HG02852 (cell line): ENCODE results near the gene ARR3.
"Not testable (repeated sequence)": the region's sequence is repeated elsewhere in the genome, so short reads cannot be mapped to it uniquely, and the experiment has no call there.

Experiments
- ATAC-seq: cut with Tn5 transposase; IDR thresholded peaks from one replicate; pipeline ENCODE4 v1.9.1; 2021; ENCODE audit warnings: mild to moderate bottlenecking, moderate library complexity; ENCODE audit not compliant: unreplicated experiment

The ARR3 gene

DNA sequence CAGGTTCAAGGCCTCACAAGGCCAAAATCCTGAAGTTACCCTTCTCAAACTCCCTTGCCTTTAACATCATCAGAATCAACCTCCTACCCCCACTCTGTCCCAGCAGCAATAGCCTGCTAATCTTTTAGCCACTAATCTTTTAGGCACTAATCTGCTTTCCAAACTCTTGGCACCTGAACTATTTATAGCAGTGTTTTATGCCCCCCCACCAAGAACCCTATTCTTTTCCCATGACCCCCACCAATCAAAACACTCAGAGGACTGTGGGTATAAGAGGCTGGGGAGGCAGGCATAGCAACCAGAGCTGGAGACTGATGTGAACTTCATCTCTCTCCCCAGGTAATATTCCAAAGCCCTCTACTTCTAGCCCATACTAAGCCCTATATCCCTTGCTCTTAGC lies at the start of gene ARR3:
Gene ARR3 (plus strand): TSS at position 301 of the 400 bp plus-strand sequence. CDS start 1,052 bp downstream, outside the sequence.
- ATAC-seq, result no peak

DNA sequence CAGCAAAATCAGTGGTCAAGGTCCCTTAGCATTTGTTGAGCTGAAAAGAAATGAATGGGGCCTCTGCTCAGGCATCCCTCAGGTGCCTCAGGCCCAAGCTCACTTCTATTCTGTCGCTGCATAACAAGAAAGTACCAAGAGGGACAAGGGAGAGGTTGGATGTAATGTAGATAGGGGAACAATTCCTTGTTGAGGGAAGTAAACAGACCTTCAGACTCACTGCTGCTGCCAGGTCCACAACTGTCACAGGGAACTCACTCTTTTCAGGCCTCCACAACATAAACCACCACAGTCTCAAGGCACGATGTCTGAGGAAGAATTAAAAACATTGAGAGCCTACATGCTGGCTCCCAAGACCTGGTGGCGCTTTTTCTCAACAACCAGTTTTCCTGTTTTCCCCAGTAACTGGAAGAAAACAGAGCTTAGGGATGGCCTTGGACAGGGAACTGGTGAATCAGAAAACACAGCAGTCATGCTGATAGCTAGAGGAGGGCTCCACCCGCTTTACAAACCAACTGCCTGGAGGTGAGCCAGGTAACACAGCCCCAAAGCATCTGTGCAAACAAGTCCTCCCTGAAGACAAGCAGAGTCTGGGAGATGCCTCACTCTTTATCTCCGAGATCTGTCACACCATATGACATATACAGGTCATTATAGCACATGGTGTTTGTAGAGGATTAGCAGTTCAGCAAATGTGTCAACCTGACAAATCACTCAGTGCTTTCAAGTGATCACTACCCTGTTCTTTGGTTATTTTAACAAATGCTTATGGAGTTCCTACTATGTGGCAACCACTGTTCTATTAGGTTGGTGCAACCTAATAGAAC lies 48.0 kb upstream of the ARR3 start:
- no peak for ATAC-seq

DNA sequence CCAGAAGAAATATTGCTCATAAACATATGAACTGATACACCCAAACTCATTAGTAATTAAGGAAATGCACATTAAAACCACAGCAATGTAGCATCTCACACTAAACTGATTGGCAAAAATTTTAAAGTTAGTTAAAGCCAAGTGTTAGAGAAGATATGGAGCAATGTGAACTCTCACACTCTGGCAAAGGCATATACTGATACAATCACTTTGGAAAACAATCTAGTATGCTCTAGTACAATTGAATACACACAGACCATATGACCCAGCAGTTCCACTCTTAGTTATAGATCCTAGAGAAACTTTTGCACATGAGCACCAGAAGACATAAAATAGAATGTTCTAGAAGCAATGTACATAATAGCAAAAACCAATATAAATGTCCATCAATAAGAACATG lies 42.1 kb upstream of the ARR3 start:
- no peak for ATAC-seq

DNA sequence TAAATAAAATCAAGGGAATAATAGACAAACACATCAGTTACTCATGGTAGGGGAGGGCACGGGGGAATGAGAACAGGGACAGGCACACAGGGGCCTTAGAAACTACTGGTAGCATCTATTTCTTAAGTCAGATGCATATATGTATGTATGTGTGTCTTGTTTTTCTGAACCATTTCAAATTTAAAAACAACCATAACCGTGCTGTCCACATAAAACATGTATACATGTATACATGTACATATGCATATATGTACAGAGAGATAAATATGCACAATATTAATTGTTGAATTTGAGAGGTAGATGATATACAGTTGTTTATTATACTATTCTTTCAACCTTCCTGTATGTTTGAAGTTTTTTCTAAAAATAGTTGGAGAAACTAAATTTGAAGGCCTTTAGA lies 41.4 kb upstream of the ARR3 start:
- ATAC-seq, result no peak

DNA sequence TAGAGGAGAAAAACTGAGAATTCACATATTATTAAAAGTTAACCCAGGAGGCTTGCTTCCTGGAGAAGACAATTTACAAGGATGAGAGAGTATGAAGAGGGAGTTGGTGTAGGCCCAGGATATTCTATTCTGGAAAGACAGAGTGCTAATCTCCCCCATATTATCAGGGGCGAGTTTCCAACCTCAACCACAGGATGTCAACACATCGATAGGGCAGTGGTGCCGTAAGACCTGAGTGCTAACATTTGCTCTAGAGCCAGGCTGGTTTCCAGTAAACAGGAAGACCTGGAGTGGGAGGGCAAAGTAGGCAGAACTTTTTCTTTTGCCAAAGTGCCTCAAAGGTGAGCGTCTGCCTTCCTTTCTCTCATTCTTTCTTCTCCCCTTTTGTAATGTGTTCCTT lies 36.5 kb upstream of the ARR3 start:
- no peak for ATAC-seq

DNA sequence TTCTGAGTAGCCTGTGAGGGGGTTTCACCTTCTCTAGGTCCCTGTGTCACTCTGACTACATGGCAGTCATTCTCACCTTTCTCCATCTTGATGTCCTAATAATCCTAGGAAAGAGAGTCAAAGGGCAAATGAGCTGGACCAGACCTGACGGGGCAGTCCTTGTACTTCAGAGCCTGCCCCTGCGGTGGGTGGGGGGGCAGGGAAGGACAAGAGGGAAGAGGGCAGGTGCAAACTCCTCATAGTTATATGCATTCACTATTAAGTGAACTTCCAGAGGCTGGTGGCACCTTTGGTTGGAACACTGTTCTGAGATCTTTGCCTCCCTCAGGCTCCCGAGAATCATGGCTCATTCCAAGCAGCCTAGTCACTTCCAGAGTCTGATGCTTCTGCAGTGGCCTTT lies 33.8 kb upstream of the ARR3 start, which contains the start of gene AWAT1:
Gene AWAT1 (plus strand): TSS at position 301 of the 400 bp plus-strand sequence. CDS start 41 bp downstream, at position 342.
- no peak for ATAC-seq

DNA sequence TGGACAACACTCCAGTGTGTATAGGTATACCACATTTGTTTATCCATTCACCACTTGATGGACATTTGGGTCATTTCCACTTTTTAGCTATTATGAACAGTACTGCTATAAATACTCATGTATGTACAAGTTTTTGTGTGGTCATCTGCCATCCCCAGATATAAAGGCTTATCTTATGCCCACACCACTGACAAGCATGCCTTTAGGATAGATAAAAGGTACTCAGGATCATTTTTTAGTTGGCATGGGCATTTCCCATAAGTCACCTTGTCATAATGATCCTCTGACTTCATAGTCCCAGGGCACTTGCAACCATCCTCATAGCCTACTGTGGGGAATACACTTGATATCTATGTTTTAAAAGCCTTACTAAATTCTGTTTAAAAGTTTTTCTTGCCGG lies 27.4 kb upstream of the ARR3 start:
- no peak for ATAC-seq

DNA sequence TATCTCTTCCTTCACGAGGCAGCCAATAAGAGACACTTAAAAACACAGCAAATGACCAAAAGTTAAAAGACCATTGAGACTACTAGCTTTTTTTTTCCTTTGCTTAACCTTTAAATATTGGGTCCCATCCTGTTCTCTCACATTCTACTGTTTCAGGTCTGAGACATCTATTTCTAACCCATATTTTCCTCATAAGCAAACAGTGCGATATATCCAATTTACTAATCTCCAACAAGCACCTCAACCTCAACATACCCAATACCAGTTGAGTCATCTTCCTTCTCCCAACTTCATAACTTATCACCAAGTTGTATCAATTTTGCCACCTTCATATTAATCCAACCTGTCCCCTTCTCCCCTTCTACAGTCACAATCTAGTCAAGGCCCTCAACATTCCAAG lies 26.6 kb upstream of the ARR3 start:
- no peak for ATAC-seq

DNA sequence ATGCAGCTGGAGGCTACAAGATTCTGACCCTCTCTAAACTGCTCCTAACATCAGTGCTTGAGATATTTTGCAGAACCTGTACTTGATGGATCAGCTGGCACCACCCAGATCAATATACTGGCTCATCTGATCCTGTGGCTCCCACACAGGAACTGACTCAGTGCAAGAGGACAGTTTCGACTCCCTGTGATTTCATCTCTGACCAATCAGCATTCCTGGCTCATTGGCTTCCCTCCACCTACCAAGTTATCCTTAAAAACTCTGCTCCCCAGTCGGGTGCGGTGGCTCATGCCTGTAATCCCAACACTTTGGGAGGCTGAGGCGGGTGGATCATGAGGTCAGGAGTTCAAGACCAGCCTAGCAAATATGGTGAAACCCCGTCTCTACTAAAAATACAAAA lies 24.5 kb upstream of the ARR3 start:
- not testable (repeated sequence) for ATAC-seq

DNA sequence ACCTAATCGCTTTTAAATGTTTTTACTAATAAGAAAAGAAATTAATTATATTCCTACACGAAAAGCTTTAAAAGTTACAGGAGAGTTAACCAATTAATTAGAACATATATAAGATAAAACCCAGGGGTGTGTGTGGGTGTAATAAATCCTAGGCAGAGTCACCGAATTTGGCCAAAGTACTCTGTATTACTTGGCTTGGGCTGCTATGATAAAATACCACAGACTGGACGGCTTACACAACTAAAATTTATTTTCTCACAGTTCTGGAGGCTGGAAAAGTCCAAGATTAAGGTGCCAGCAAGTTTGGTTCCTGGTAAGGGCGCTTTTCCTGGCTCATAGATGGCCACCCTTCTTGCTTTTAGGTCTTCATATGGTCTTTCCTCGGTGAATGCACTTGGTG lies 23.3 kb upstream of the ARR3 start:
- ATAC-seq, result no peak

DNA sequence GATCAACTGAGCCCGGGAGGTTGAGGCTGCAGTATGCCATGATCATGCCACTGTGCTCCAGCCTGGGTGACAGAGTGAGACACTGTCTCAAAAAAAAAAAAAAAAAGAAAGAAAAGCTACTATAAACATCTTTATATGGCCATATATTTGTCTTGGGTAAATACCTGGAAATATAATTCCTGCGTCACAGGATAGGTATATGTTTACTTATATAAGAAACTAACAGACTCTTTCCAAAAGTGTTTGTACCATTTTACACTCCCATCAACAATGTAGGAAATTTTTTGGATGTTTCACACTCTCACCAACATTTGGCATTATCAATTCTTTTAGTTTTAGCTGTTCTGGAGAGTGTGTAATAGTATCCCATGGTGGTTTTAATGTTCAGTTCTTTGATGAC lies 20.9 kb upstream of the ARR3 start:
- no peak for ATAC-seq

DNA sequence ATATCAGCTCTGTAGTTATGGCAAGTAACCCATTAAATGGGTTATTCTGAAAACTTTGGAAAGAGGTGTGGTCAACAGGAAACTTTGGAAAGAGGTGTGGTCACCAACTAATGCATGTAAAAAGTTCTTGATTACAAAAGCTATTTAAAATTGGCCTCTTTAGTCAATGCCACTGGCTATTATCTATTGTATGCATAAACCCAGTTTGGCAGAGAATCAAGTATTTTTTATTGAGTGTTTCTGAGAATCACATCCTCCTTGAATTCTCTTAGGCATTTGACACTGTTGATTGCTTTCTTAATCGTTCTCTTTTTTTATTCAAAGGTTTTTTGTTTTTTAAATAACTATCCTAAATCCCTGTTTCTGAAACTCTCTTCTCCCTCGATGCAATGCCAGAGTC lies 15.6 kb upstream of the ARR3 start:
- no peak for ATAC-seq

DNA sequence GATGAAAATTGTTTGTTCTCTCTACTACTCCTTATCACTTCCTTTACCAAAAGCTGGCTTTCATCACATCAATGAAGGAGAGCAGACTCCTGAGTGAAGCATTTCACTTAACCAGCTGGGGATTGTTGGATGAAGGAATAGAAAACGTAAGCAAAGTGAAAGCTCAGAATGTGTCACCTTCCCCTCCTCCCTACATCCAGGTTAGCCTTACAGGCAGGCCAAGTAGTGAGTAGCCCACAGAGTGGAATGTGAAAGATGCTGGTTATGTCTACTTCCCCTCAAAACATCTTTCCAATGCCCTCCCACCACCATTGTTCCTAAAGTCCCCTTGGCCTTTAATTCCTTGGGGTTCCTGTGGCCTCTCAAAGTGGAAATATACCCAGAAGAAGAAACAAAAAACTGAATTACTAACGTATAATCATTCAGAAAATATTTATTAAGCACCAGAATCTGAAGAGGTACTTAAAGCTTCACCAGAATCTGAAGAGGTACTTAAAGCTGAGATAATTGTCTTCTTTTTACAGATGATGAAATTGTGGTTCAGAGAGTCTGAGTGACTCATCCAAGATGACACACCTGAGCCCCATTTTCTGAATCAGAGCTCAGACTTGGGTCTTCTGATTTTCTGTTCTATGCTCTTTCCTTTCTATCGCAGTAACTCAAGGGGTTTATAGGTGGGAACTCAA lies 14.6 kb upstream of the ARR3 start:
- no peak for ATAC-seq

DNA sequence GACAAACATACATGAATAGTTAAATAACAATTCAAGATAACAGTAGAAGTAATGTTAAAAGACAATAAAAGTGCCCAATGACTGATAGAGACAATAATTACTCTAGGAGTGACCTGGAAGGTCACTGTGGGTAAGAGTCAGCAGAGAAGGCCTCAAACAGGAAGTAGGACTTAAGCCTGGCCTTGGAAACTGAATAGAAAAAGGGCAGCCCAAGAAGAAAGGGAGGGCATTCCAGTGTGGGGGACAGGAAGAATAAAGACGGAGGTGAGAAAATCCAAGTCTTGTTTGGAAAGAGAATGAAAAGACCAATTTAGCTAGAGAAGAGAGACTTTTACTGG lies 14.1 kb upstream of the ARR3 start:
- ATAC-seq, result no peak

DNA sequence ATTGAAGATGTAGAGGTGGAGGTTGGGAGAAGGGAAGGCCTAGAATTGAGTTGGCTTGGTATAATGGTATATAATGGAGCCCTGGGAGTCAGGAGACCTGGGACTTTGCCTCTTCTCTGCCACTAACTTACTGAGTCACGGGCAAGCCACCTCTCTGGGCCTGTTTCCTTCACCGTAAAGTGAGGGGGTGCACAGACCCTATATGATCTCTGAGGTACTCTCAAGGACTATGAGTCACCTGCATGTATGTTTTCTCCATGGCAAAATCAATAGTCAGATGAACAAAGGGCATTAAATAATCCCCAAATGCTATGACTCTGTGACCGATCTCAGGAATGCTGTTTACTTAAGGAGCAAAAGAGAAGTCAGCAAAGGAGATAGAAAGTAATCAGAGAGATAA lies 13.2 kb upstream of the ARR3 start:
- ATAC-seq, result no peak

DNA sequence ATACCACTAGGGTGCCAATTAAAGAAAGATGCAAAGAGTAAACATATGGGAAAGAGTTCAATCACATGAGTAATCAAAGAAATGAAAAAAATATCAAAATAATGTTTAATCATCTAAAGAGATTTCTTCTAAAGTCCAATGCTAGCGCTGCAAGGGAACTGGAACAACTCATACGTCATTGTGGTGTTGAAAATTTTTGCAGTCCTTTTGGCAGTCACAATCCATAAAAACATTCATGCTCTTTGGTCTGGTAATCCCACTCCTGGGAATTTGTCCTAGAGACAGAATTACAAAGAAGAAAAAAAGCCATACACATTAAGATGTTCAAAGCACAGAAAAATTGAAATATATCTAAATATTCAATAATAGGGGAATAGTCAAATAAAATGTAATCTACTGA lies 12.7 kb upstream of the ARR3 start:
- no peak for ATAC-seq

DNA sequence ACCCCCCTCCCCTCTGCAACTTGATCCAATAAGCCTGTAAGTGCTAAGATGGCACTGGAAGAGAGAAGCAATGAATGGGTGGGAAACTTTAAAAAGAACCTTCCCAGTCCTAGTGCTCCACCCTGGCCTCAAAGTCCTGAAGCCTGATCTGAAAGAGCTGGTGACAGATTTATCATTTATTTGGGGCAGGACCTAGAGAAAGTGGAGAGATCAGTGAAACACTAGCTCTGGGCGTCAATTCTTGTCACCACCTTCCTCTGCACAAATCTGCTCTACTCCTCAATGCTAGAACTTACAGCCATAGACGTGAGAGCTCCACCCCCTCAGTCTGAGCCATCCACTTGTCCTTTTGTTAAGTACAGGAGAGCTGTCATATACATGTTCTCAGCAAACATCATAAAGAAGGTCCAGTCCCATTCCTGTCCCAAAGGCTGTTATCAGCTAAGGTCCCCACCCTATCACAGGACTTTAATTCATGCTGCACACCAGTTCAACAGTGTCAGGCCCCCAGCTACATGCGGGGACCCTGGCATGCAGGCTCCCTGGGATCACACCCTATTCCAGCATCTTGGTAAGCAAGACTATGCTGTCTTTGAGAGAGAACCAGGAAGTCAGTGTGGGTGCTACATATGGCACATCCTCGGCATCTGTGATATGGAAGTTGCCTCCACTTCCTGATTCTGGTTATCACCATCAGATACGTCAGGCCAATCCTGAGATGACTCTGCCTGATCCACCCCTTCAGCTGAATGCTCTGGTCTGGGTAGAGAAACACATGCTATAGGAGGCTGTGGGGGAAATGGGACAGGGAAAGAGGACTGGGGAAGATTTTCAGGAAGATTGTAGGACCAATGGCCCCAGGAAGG lies 10.5 kb upstream of the ARR3 start:
- no peak for ATAC-seq

DNA sequence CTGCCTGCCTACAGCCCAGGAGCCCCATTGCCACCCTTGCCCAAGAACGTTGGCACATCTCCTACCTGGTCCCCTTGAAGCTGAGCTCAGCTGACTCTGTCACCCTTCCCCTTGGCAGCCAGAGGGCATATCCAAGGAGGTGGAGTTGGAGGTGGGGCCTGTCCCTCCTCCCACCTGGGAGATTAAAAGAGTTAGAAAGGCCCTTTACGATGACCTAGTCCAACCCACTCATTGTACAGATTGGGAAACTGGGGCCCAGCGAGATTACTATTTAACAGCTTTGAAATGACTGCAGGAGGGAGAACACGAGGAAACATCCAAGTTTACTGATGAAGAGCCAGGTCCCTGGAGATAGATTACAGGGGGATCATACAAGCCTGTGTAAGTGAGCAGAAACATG lies 8.0 kb upstream of the ARR3 start, which contains the start of gene P2RY4:
Gene P2RY4 (minus strand): TSS at position 101 of the 400 bp plus-strand sequence. CDS start 580 bp downstream, outside the sequence.
- ATAC-seq, result no peak

DNA sequence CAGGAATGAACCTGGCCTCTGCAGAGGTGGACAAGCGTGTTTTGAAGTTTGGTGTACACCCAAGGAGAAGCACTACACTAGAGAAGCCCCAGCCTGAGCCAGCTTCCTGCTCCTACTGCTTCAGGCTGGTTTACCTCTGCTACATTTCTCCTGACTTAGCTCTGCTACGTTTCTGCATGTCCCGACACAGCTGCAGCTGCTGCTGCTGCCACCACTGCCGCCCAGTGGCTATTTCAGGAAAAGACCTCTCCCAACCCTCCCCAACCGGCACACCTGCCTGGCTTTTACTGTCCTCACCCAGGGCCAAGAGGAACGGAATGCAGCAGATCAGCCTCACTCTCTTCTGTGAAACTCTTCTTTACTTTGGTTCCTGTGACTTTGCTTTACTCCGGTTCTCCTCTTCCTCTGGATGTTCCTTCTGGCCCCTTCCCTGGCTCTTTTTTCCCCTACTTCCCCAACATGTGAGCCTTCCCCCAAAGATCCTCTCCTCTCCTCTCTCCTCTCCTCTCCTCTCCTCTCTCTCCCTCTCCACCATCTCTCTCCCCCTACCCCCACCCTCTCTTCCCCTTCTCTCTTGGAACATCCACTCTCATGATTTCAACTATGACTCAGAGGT lies 5.1 kb upstream of the ARR3 start:
- ATAC-seq, result no peak

DNA sequence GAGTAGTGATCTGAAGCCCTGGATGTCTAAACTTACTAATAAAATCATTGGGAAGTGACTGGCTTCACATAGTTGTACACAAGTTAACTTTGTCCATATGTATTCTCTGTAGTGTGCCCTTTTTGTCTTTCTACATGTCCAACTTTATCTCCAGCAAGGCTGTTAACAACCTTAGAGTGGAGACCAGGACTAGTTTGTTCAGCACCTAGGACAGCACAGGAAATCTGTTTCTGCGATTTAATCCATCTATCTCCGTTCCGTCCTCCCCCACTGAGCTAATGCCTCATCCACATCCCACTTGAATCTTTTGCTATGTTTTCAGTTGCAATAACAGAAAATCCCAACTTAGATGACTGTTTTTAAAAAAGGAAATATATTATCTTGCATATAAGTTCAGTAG lies 3.4 kb upstream of the ARR3 start:
- ATAC-seq, result no peak

DNA sequence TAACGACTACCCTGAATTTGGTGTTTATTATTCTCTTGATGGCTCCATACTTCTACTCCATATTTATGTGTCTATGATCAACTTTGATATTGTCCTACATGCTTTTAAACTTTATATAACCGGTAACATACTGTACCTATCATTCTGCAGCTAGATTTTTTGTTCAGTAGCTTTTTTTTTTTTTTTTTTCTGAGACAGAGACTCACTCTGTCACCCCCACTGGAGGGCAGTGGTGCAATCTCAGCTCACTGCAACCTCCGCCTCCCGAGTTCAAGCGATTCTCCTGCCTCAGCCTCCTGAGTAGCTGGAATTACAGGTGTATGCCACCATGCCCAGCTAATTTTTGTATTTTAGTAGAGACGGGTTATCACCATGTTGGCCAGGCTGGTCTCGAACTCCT lies 5.9 kb downstream of the ARR3 start:
- ATAC-seq, result not testable (repeated sequence)
